ENCODE data around the gene RHBDD2. TPM values are rescaled to one million over a fixed set of nuclear protein-coding genes. Genes with fewer than 3 reads are reported as not detected.
A peak's percentile ranks its signal among the peaks of the same experiment; 100 is the strongest.

The RHBDD2 gene
- total and polyA plus RNA-seq, 9 of the 15 experiments (the other 6 are each of a cell fraction or from before 2014, with no cell fraction given) = 3.3 to 36.7 (median 17.9) TPM

GRCh38 chr7:75866489-75867389 lies 12.1 kb upstream of the RHBDD2 start (continued):
- TF ChIP-seq MED1 (CRISPR knock-in tag; IDR thresholded peaks at IDR 0.05; ENCODE audit: borderline replicate concordance) (no peak), DDX20 (tag; IDR thresholded peaks at IDR 0.05; ENCODE audit: low read depth) (no peak), ZC3H11A (IDR thresholded peaks at IDR 0.05; ENCODE audit: low read depth, low read length) (peak; percentile 39; the same call in 1 of the 2 replicates), ZNF174 (CRISPR knock-in tag; IDR thresholded peaks at IDR 0.05) (no peak), BACH1 (tag; IDR thresholded peaks at IDR 0.05) (peak; percentile 66; the same call in 1 of the 2 replicates), SMARCE1 (IDR thresholded peaks at IDR 0.05) (peak; percentile 79), JUN (IDR thresholded peaks at IDR 0.05; ENCODE audit: borderline replicate concordance, low read depth, low read length) (peak; percentile 36), JUN (CRISPR knock-in tag; IDR thresholded peaks at IDR 0.05; ENCODE audit: borderline replicate concordance) (0 out of 2 replicates have a peak, but pooled peaks have one; percentile 57), ATF3 (IDR thresholded peaks at IDR 0.05) (peak; percentile 98), ATF3 (CRISPR knock-in tag; conservative IDR thresholded peaks at IDR 0.05) (no peak), ZNF589 (CRISPR knock-in tag; IDR thresholded peaks at IDR 0.05; ENCODE audit: low read depth) (peak; percentile 41; the same call in 1 of the 2 replicates)
- TF ChIP-seq, protein P1, sequence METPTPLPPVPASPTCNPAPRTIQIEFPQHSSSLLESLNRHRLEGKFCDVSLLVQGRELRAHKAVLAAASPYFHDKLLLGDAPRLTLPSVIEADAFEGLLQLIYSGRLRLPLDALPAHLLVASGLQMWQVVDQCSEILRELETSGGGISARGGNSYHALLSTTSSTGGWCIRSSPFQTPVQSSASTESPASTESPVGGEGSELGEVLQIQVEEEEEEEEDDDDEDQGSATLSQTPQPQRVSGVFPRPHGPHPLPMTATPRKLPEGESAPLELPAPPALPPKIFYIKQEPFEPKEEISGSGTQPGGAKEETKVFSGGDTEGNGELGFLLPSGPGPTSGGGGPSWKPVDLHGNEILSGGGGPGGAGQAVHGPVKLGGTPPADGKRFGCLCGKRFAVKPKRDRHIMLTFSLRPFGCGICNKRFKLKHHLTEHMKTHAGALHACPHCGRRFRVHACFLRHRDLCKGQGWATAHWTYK (CRISPR knock-in tag; IDR thresholded peaks at IDR 0.05) = no peak

Measured in K562 (cell line).